Astrocyte (in vitro differentiated cells and primary cell): ENCODE data around the gene AATK.
"Not testable (repeated sequence)": the region's sequence is repeated elsewhere in the genome, so short reads cannot be mapped to it uniquely, and the experiment has no call there.

ENCODE experiments used
- EZH2 ChIP-seq: IDR thresholded peaks from 2 replicates; pipeline ENCODE4 v1.6.1; 2012; ENCODE audit warnings: mild to moderate bottlenecking, low read length, inconsistent platforms; ENCODE audit not compliant: insufficient read depth
- TF ChIP-seq, protein P1 (sequence below): IDR thresholded peaks from 2 replicates; pipeline ENCODE4 v1.5.1; 2011; ENCODE audit warnings: low read depth, mild to moderate bottlenecking, inconsistent platforms, low read length, moderate library complexity; ENCODE audit not compliant: insufficient read depth

DNA sequence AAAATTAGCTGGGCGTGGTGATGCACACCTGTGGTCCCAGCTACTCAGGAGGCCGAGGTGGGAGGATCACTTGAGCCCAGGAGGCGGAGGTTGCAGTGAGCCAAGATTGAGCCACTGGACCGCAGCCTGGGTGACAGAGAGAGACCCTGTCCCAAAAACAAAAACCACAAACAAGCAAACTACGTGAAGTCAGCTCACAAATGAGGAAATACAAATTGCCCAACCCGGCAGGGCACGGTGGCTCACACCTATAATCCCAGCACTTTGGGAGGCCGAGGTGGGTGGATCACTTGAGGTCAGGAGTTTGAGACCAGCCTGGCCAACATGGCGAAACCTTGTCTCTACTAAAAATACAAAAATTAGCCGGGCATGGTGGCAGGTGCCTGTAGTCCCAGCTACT is 19.8 kb downstream of the AATK start:
- TF ChIP-seq, protein P1, sequence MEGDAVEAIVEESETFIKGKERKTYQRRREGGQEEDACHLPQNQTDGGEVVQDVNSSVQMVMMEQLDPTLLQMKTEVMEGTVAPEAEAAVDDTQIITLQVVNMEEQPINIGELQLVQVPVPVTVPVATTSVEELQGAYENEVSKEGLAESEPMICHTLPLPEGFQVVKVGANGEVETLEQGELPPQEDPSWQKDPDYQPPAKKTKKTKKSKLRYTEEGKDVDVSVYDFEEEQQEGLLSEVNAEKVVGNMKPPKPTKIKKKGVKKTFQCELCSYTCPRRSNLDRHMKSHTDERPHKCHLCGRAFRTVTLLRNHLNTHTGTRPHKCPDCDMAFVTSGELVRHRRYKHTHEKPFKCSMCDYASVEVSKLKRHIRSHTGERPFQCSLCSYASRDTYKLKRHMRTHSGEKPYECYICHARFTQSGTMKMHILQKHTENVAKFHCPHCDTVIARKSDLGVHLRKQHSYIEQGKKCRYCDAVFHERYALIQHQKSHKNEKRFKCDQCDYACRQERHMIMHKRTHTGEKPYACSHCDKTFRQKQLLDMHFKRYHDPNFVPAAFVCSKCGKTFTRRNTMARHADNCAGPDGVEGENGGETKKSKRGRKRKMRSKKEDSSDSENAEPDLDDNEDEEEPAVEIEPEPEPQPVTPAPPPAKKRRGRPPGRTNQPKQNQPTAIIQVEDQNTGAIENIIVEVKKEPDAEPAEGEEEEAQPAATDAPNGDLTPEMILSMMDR = not testable (repeated sequence)
- not testable (repeated sequence) for TF ChIP-seq EZH2
